Common myeloid progenitor, CD34-positive (primary cell): ENCODE measurements around the gene SMPD4.
A peak's percentile ranks its signal among the peaks of the same experiment; 100 is the strongest.
"Not testable (repeated sequence)": the region's sequence is repeated elsewhere in the genome, so short reads cannot be mapped to it uniquely, and the experiment has no call there.

ENCODE experiments used
- CTCF ChIA-PET: fragments of 350-600 bp; sonication (Branson Sonifier 250); formaldehyde crosslinking; loops from one replicate; lab custom pipeline; 2021; ENCODE audit warnings: antibody characterized with exemption; lab: Charles Lee
- POLR2A ChIA-PET: fragments of 350-600 bp; sonication (Branson Sonifier 250); formaldehyde crosslinking; loops from one replicate; lab custom pipeline; 2021; ENCODE audit warnings: antibody characterized with exemption; lab: Charles Lee
- DNase-seq, 3 donors: peaks; one replicate each; pipeline versions ENCODE4 v3.0.0 to v3.0.0-alpha.2; 2013
- H3K27ac ChIP-seq, 2 experiments: 1 replicate in 1 of 2; 2 replicates in 1 of 2; pipeline ENCODE4 v1.7.0; 2013; ENCODE audit warnings: inconsistent platforms in 2 of 2, low read length in 2 of 2, mild to moderate bottlenecking in 2 of 2, low read depth in 1 of 2, moderate library complexity in 1 of 2; ENCODE audit not compliant: severe bottlenecking in 2 of 2, insufficient read depth in 1 of 2, poor library complexity in 1 of 2
- H3K27me3 ChIP-seq, 5 experiments: replicated peaks in 2 of 5; 1 replicate in 3 of 5; 2 replicates in 2 of 5; pipeline versions ENCODE4 v1.6.1 to v1.7.0; 2013; ENCODE audit warnings: low read length in 4 of 5, mild to moderate bottlenecking in 2 of 5, moderate library complexity in 2 of 5, inconsistent platforms in 1 of 5; ENCODE audit not compliant: insufficient read depth in 5 of 5, control insufficient read depth in 4 of 5
- H3K36me3 ChIP-seq, 4 experiments: 1 replicate in 2 of 4; 2 replicates in 2 of 4; pipeline versions ENCODE4 v1.6.1 to v1.7.0; 2013; ENCODE audit warnings: low read length in 3 of 4, control low read depth in 1 of 4, mild to moderate bottlenecking in 1 of 4; ENCODE audit not compliant: control insufficient read depth in 4 of 4, insufficient read depth in 4 of 4
- H3K4me1 ChIP-seq, 4 experiments: 1 replicate in 3 of 4; 2 replicates in 1 of 4; pipeline versions ENCODE4 v1.6.1 to v1.7.1; 2013; ENCODE audit warnings: low read length in 3 of 4, mild to moderate bottlenecking in 3 of 4, control low read depth in 1 of 4, inconsistent platforms in 1 of 4, moderate library complexity in 1 of 4; ENCODE audit not compliant: control insufficient read depth in 4 of 4, insufficient read depth in 4 of 4; ENCODE audit errors: control extremely low read depth in 1 of 4
- H3K4me3 ChIP-seq, 7 experiments: 1 replicate in 4 of 7; 2 replicates in 3 of 7; pipeline versions ENCODE4 v1.5.1 to v1.7.0; 2013; ENCODE audit warnings: mild to moderate bottlenecking in 7 of 7, low read length in 6 of 7, moderate library complexity in 6 of 7, inconsistent platforms in 2 of 7, low read depth in 2 of 7, control low read depth in 1 of 7; ENCODE audit not compliant: insufficient read depth in 4 of 7, control insufficient read depth in 1 of 7; ENCODE audit errors: extremely low read depth in 1 of 7
- H3K9me3 ChIP-seq, 5 experiments: 1 replicate in 4 of 5; 2 replicates in 1 of 5; pipeline versions ENCODE4 v1.6.1 to v1.7.1; 2013; ENCODE audit warnings: low read length in 4 of 5, mild to moderate bottlenecking in 2 of 5, inconsistent platforms in 1 of 5, low read depth in 1 of 5, moderate library complexity in 1 of 5; ENCODE audit not compliant: control insufficient read depth in 4 of 5, insufficient read depth in 2 of 5; ENCODE audit errors: control extremely low read depth in 1 of 5
- WGBS: methylation state at CpG from one replicate; pipeline ENCODE4 v1.1.5; 2013; ENCODE audit not compliant: insufficient coverage; 5-methylcytosine and 5-hydroxymethylcytosine counted together

SMPD4 gene

GRCh38 chr2:130181880-130182682 is 679 bp upstream of the SMPD4 start, which contains the start of gene MZT2B:
Gene MZT2B (plus strand): TSS chr2:130182262. CDS start chr2:130182283, 21 bp downstream.
- not testable (repeated sequence) for H3K27me3 ChIP-seq, H3K9me3 ChIP-seq
- peaks cover 0 to 24% (median 23%) of the 10 kb centered on the region in 4 experiments for H3K4me1 ChIP-seq
- 0% methylated on average over 37 of the region's 86 CpGs for WGBS
- CTCF ChIA-PET: interaction anchor here (0.8 to 1.5 kb wide), 2 partner anchors 15 to 40 kb away, joined by 3 read pairs; no protein-coding TSS in a partner anchor
- H3K27ac ChIP-seq: peak within 1 kb of the TSS; percentile 70 to 91
- POLR2A ChIA-PET: interaction anchor here (1.2 kb wide), 1 partner anchor 160 kb away, joined by 4 read pairs; the partner anchor contains the start of gene IMP4
- H3K4me3 ChIP-seq: peak within 1 kb of the TSS; percentile 74 to 99 (median 94)
- peak; percentile 80 to 91 (median 90) for DNase-seq
- peaks cover 3 to 13% (median 5%) of the 10 kb centered on the region in 4 experiments for H3K36me3 ChIP-seq

- 39% methylated on average over 30 of the region's 38 CpGs for WGBS
- Histone ChIP-seq H3K4me1 (peaks cover 0 to 24% (median 23%) of the 10 kb centered on the region in 4 experiments), H3K27ac (peak overlapping the region; percentile 70 to 91), H3K4me3 (peak overlapping the region; percentile 74 to 99 (median 94))
- DNase-seq, CTCF ChIA-PET, H3K9me3 ChIP-seq, H3K27me3 ChIP-seq, H3K36me3 ChIP-seq: not testable (repeated sequence)
- POLR2A ChIA-PET: interaction anchor here (1.2 kb wide), 1 partner anchor 162 kb away, joined by 4 read pairs; the partner anchor contains the start of gene IMP4
These were observed 738 bp downstream of the SMPD4 start for GRCh38 chr2:130180404-130181324.

- CTCF ChIA-PET, DNase-seq, POLR2A ChIA-PET, H3K9me3 ChIP-seq, H3K27me3 ChIP-seq, H3K4me3 ChIP-seq, H3K27ac ChIP-seq, H3K4me1 ChIP-seq: not testable (repeated sequence)
- 98% methylated on average over 4 of the region's 5 CpGs for WGBS
- peaks cover 0 to 39% (median 20%) of the 10 kb centered on the region in 4 experiments for H3K36me3 ChIP-seq
These were observed 6.5 kb downstream of the SMPD4 start for GRCh38 chr2:130174866-130175265.

DNA sequence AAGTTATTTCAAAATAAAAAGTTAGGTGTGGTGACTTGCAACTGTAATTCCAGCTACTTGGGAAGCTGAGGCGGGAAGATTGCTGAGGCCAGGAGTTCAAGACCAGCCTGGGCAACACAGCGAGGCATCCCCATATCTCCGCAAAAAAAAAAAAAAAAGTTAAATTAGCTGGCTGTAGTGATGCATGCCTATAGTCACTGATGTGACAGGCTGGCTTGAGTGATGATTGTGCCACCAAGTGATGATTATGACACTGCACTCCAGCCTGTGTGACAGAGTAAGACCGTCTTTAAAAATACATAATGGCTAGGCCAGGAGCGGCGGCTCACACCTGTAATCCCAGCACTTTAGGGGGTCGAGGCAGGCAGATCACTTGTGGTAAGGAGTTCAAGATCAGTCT is 11.5 kb downstream of the SMPD4 start:
- CTCF ChIA-PET: interaction anchor here (0.9 kb wide), 1 partner anchor 11 kb away, joined by 4 read pairs; no protein-coding TSS in a partner anchor
- H3K27me3 ChIP-seq: no peaks in the 10 kb centered on the region
- 100% methylated on average over 4 of the region's 7 CpGs for WGBS
- H3K4me1 ChIP-seq: no peaks in the 10 kb centered on the region
- no peak for DNase-seq
- POLR2A ChIA-PET: no interaction called here
- peaks cover 4 to 70% (median 42%) of the 10 kb centered on the region in 4 experiments for H3K36me3 ChIP-seq
- no peak overlapping the region for H3K27ac ChIP-seq
- no peak overlapping the region for H3K4me3 ChIP-seq
- no peaks in the 10 kb centered on the region for H3K9me3 ChIP-seq

DNA sequence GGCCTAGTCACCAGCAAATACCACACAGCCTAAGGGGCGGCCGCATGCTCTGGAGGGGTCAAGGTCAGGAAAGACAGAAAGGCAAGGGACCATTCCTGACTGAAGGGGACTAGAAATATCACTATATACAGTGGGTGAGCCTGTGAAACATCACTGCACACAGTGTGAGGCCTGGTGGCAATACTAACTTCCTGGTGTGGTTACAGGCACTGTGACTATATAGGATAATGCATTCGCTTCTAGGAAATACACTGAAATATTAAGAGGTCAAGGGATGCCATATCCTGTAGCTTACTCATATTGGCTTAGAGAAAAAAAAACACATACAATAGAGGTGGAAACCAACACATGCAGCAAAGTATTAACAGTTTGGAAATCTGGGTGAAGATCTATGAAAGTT is 12.2 kb downstream of the SMPD4 start:
- H3K27me3 ChIP-seq, DNase-seq, H3K4me1 ChIP-seq, POLR2A ChIA-PET, H3K4me3 ChIP-seq, H3K27ac ChIP-seq, H3K9me3 ChIP-seq: not testable (repeated sequence)
- WGBS: no CpG with 5 or more reads among the region's 3 CpGs
- CTCF ChIA-PET: interaction anchor here (0.9 kb wide), 1 partner anchor 10 kb away, joined by 4 read pairs; no protein-coding TSS in a partner anchor
- peaks cover 10 to 68% (median 46%) of the 10 kb centered on the region in 4 experiments for H3K36me3 ChIP-seq

DNA sequence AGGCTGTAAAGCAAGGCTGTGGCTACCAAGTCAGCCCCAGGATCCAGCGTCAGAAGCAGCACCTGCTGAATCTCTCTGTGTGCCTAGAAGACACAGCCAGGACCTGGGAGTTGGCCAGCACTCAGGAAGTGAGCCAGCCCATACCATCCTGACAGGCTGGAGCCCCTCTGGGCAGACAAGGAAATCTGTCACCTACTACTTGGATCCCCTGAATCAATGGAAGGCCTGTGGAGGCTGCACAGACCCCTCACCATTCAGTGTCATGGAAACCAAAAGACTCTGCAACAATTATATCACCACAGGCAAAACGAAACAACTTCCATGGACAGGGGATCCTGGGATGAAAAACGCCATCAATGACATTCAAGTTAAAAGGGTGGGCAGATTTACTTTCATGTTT is 14.8 kb downstream of the SMPD4 start:
- peaks cover 10 to 67% (median 47%) of the 10 kb centered on the region in 4 experiments for H3K36me3 ChIP-seq
- DNase-seq, H3K27me3 ChIP-seq, CTCF ChIA-PET, H3K9me3 ChIP-seq, H3K4me3 ChIP-seq, POLR2A ChIA-PET, H3K27ac ChIP-seq, H3K4me1 ChIP-seq: not testable (repeated sequence)
- 80% methylated on average over 1 of the region's 3 CpGs for WGBS
